Adrenal gland (tissue), 5 donors: ENCODE data around the gene CCDC9B.

Source experiments
- POLR2A ChIP-seq, 2 donors: fragments of 450-650 bp; IDR thresholded peaks; one replicate each; pipeline ENCODE4 v1.6.1; 2017; ENCODE audit warnings: antibody characterized with exemption in 2 of 2, mild to moderate bottlenecking in 2 of 2, moderate library complexity in 1 of 2
- TF ChIP-seq, protein P1 (sequence below), 6 experiments: fragments of 450-650 bp in 4 of 6; fragments of 200-600 bp in 2 of 6; sonication (generic) in 1 of 6; IDR thresholded peaks; 1 replicate in 5 of 6; 2 replicates in 1 of 6; pipeline versions ENCODE4 v1.5.1 to v1.8.0; 2016 to 2021; ENCODE audit warnings: antibody characterized with exemption in 6 of 6, mild to moderate bottlenecking in 2 of 6, moderate library complexity in 1 of 6
- donor health status: DM: no; HTN: no; CAD: no.

DNA sequence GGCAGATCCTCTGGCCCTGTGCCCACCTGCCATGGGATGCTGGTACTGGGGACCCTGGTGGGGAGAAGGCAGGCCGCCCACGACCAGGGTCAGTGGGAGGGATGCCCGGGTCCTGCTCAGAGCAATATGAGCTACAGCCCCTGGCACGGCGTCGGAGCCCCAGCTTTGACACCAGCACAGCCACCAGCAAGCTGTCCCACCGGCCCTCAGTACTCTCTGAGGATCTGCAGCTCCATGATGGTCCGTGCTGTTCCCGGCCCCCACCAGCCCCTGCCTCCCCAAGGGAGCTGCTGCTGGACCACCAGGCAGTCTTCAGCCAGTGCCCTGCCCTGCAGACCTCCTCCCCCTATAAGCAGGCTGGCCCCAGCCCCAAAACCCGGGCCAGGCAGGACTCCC, 28.7 kb upstream of the CCDC9B start:
- TF ChIP-seq, protein P1, sequence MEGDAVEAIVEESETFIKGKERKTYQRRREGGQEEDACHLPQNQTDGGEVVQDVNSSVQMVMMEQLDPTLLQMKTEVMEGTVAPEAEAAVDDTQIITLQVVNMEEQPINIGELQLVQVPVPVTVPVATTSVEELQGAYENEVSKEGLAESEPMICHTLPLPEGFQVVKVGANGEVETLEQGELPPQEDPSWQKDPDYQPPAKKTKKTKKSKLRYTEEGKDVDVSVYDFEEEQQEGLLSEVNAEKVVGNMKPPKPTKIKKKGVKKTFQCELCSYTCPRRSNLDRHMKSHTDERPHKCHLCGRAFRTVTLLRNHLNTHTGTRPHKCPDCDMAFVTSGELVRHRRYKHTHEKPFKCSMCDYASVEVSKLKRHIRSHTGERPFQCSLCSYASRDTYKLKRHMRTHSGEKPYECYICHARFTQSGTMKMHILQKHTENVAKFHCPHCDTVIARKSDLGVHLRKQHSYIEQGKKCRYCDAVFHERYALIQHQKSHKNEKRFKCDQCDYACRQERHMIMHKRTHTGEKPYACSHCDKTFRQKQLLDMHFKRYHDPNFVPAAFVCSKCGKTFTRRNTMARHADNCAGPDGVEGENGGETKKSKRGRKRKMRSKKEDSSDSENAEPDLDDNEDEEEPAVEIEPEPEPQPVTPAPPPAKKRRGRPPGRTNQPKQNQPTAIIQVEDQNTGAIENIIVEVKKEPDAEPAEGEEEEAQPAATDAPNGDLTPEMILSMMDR (IDR thresholded peaks at IDR 0.05), result no peak
- no peak for TF ChIP-seq POLR2A (IDR thresholded peaks at IDR 0.05)
